ENCODE measurements around the gene SLC15A4. TPM values are rescaled to one million over a fixed set of nuclear protein-coding genes. Genes with fewer than 3 reads are reported as not detected.
A peak's percentile ranks its signal among the peaks of the same experiment; 100 is the strongest.

Gene SLC15A4
- total RNA-seq, 2 experiments from 2014 or later, result 53.3 to 87.3 TPM

GRCh38 chr12:128798571-128799341 lies 25.0 kb downstream of the SLC15A4 start:
- H3K9me2 ChIP-seq (ENCODE audit: insufficient read depth, low read length), result no peaks in the 10 kb centered on the region
- H3K36me3 ChIP-seq (ENCODE audit: insufficient read depth, low read length), result peaks cover 87% of the 10 kb centered on the region
- peaks cover 40% of the 10 kb centered on the region for H3K79me2 ChIP-seq (ENCODE audit: insufficient read depth, low read depth, low read length)
- DNase-seq (ENCODE audit: low spot score), result no peak
- no TSS peak for BruUV-seq (replicated peaks)
- CTCF ChIA-PET (ENCODE audit: unreplicated experiment), result interaction anchor here (0.7 to 1.8 kb wide), 3 partner anchors 11 to 23 kb away, joined by 3 to 5 read pairs (median 4); no protein-coding TSS in a partner anchor
- H3K4me3 ChIP-seq (ENCODE audit: low read depth, low read length, poor library complexity, severe bottlenecking), result peak overlapping the region; percentile 3
- TF ChIP-seq EZH2phosphoT487 (IDR thresholded peaks at IDR 0.05; ENCODE audit: borderline replicate concordance, low read depth, low read length) (no peak), CTCF (conservative IDR thresholded peaks at IDR 0.05; ENCODE audit: low read length) (peak; percentile 80)
- H3K4me2 ChIP-seq (ENCODE audit: low read length), result peak overlapping the region; percentile 78
- no peak overlapping the region for H2AFZ ChIP-seq (ENCODE audit: low read length)
- H3K4me1 ChIP-seq (ENCODE audit: insufficient read depth, low read length, poor library complexity, severe bottlenecking), result peaks cover 76% of the 10 kb centered on the region
- H3K27ac ChIP-seq (ENCODE audit: low read depth, low read length, poor library complexity, severe bottlenecking), result peak overlapping the region; percentile 100
- POLR2A ChIA-PET, result interaction anchor here (2.2 to 2.3 kb wide), 2 partner anchors 10 to 12 kb away, joined by 8 to 10 read pairs; no protein-coding TSS in a partner anchor
- H3K9me3 ChIP-seq (ENCODE audit: low read length), result no peaks in the 10 kb centered on the region
- peaks cover 9% of the 10 kb centered on the region; the same call in 1 of the 2 replicates for H4K20me1 ChIP-seq (ENCODE audit: insufficient read depth, low read length)
- intact Hi-C loops (cut with micrococcal nuclease; ENCODE audit: unreplicated experiment), result no loop called here

- Histone ChIP-seq H3K4me2 (ENCODE audit: low read length) (peak overlapping the region; percentile 78), H2AFZ (ENCODE audit: low read length) (no peak overlapping the region), H3K79me2 (ENCODE audit: insufficient read depth, low read depth, low read length) (peaks cover 38% of the 10 kb centered on the region; the same call in 1 of the 2 replicates), H4K20me1 (ENCODE audit: insufficient read depth, low read length) (peaks cover 8% of the 10 kb centered on the region; the same call in 1 of the 2 replicates), H3K9me2 (ENCODE audit: insufficient read depth, low read length) (no peaks in the 10 kb centered on the region), H3K9me3 (ENCODE audit: low read length) (no peaks in the 10 kb centered on the region), H3K4me3 (ENCODE audit: low read depth, low read length, poor library complexity, severe bottlenecking) (peak overlapping the region; percentile 44), H3K27ac (ENCODE audit: low read depth, low read length, poor library complexity, severe bottlenecking) (peak overlapping the region; percentile 100), H3K4me1 (ENCODE audit: insufficient read depth, low read length, poor library complexity, severe bottlenecking) (peaks cover 85% of the 10 kb centered on the region), H3K36me3 (ENCODE audit: insufficient read depth, low read length) (peaks cover 87% of the 10 kb centered on the region)
- peak; percentile 46 for DNase-seq (ENCODE audit: low spot score)
- BruUV-seq (replicated peaks), result no TSS peak
- TF ChIP-seq CTCF (conservative IDR thresholded peaks at IDR 0.05; ENCODE audit: low read length), result no peak
- TF ChIP-seq EZH2phosphoT487 (IDR thresholded peaks at IDR 0.05; ENCODE audit: borderline replicate concordance, low read depth, low read length), result no peak
- intact Hi-C loops (cut with micrococcal nuclease; ENCODE audit: unreplicated experiment), result no loop called here
- CTCF ChIA-PET (ENCODE audit: unreplicated experiment), result interaction anchor here (1.0 to 1.8 kb wide), 3 partner anchors 13 to 25 kb away, joined by 3 to 5 read pairs (median 3); no protein-coding TSS in a partner anchor
- POLR2A ChIA-PET, result interaction anchor here (0.6 to 5.4 kb wide), 13 partner anchors 9 to 109 kb away, joined by 3 to 60 read pairs (median 7); partner anchors contain the start of gene SLC15A4
Observed at GRCh38 chr12:128797119-128798118, 26.3 kb downstream of the SLC15A4 start.
